ENCODE data around the gene DFFA. TPM values are rescaled to one million over a fixed set of nuclear protein-coding genes. Genes with fewer than 3 reads are reported as not detected.

The DFFA gene
- total and polyA plus RNA-seq, 9 of the 15 experiments (the other 6 are each of a cell fraction or from before 2014, with no cell fraction given), result 39.6 to 74.8 (median 59.2) TPM

GRCh38 chr1:10449751-10450150, 22.6 kb downstream of the DFFA start, which contains the start of gene CORT (continued):
- TF ChIP-seq ZNF407 (IDR thresholded peaks at IDR 0.05; ENCODE audit: low read depth), result no peak
- TF ChIP-seq ZNF408 (CRISPR knock-in tag; IDR thresholded peaks at IDR 0.05; ENCODE audit: low read depth), result no peak
- TF ChIP-seq GABPA (tag; conservative IDR thresholded peaks at IDR 0.05; ENCODE audit: low read depth), result no peak
- TF ChIP-seq HNRNPH1 (optimal IDR thresholded peaks at IDR 0.05; ENCODE audit: low read depth, low read length), result no peak
- no peak for TF ChIP-seq SMARCC2 (IDR thresholded peaks at IDR 0.05; ENCODE audit: low read depth)

Data from K562 (cell line).